MCF 10A (cell line): ENCODE measurements around the gene ORC3. TPM values are rescaled to one million over a fixed set of nuclear protein-coding genes. Genes with fewer than 3 reads are reported as not detected.

Experiments
- BruUV-seq: library from RNA; stranded (reverse); fragments of 400-500 nt; replicated peaks from 2 replicates; lab custom pipeline; 2021; lab: Mats Ljungman, UMichigan
- CTCF ChIA-PET: fragments of 300-600 bp; sonication (Branson Sonifier 250); formaldehyde crosslinking; extraction: SDS; loops from one replicate; lab custom pipeline; 2021; ENCODE audit warnings: antibody characterized with exemption, inconsistent platforms; lab: Yijun Ruan, JAX
- POLR2A ChIA-PET: fragments of 300-600, 350-650 bp; sonication (Branson Sonifier 250); formaldehyde crosslinking; extraction: SDS; loops from one replicate; lab custom pipeline; 2020; ENCODE audit warnings: antibody characterized with exemption, inconsistent platforms; lab: Yijun Ruan, JAX
- DNase-seq: peaks from one replicate; pipeline ENCODE4 v3.0.0-alpha.2; 2018; ENCODE audit not compliant: unreplicated experiment
- H3K27ac Mint-ChIP-seq: one replicate; pipeline ENCODE4 v1.8.0; 2022; ENCODE audit warnings: mild to moderate bottlenecking, low read depth, mixed read lengths; ENCODE audit not compliant: unreplicated experiment
- H3K27me3 Mint-ChIP-seq: one replicate; pipeline ENCODE4 v1.8.0; 2022; ENCODE audit warnings: mixed read lengths; ENCODE audit not compliant: insufficient read depth, unreplicated experiment
- H3K36me3 Mint-ChIP-seq: one replicate; pipeline ENCODE4 v1.8.0; 2022; ENCODE audit warnings: mild to moderate bottlenecking, moderate library complexity, mixed read lengths; ENCODE audit not compliant: insufficient read depth, unreplicated experiment
- H3K4me1 Mint-ChIP-seq: one replicate; pipeline ENCODE4 v1.8.0; 2022; ENCODE audit warnings: mixed read lengths; ENCODE audit not compliant: insufficient read depth, unreplicated experiment
- H3K4me3 Mint-ChIP-seq: one replicate; pipeline ENCODE4 v1.8.0; 2022; ENCODE audit warnings: mild to moderate bottlenecking, moderate library complexity, mixed read lengths; ENCODE audit not compliant: unreplicated experiment
- H3K9me3 Mint-ChIP-seq: one replicate; pipeline ENCODE4 v1.8.0; 2022; ENCODE audit warnings: mixed read lengths; ENCODE audit not compliant: unreplicated experiment
- CTCF ChIP-seq: fragments of 200-600 bp; IDR thresholded peaks from one replicate; pipeline ENCODE4 v1.8.0; 2022; ENCODE audit warnings: antibody characterized with exemption, mild to moderate bottlenecking; ENCODE audit not compliant: unreplicated experiment
- intact Hi-C: fragments of 100-400 bp; cut with micrococcal nuclease; formaldehyde crosslinking; loops from 2 replicates; pipeline ENCODE4 v1.14.1; 2022
- total RNA-seq: library from RNA; stranded (reverse); gene quantifications from 2 replicates; pipeline ENCODE4 v1.2.3, GENCODE V29; 2022

The ORC3 gene
- total RNA-seq, 1 experiment from 2014 or later = 21.1 TPM

- no peaks in the 10 kb centered on the region for H3K27me3 Mint-ChIP-seq
- BruUV-seq = no TSS peak
- no peak overlapping the region for H3K27ac Mint-ChIP-seq
- no peak for TF ChIP-seq CTCF
- ChIA-PET POLR2A (no interaction called here), CTCF (interaction anchor here (0.6 to 1.1 kb wide), 2 partner anchors 17 to 163 kb away, joined by 3 to 4 read pairs; no protein-coding TSS in a partner anchor)
- H3K4me1 Mint-ChIP-seq = no peaks in the 10 kb centered on the region
- DNase-seq = no peak
- intact Hi-C loops = no loop called here
- no peaks in the 10 kb centered on the region for H3K9me3 Mint-ChIP-seq
- H3K4me3 Mint-ChIP-seq = no peak overlapping the region
- peaks cover 72% of the 10 kb centered on the region for H3K36me3 Mint-ChIP-seq
Measured at GRCh38 chr6:87541744-87542143, 48.2 kb upstream of the ORC3 start.

GRCh38 chr6:87543696-87544473, 46.0 kb upstream of the ORC3 start:
- ChIA-PET CTCF (interaction anchor here (0.9 kb wide), 1 partner anchor 151 kb away, joined by 5 read pairs; no protein-coding TSS in a partner anchor), POLR2A (interaction anchor here (1.1 kb wide), 1 partner anchor 39 kb away, joined by 3 read pairs; no protein-coding TSS in a partner anchor)
- intact Hi-C loops = no loop called here
- Mint-ChIP-seq H3K27me3 (no peaks in the 10 kb centered on the region), H3K36me3 (peaks cover 71% of the 10 kb centered on the region), H3K4me3 (no peak overlapping the region), H3K4me1 (no peaks in the 10 kb centered on the region), H3K9me3 (no peaks in the 10 kb centered on the region), H3K27ac (no peak overlapping the region)
- no peak for TF ChIP-seq CTCF
- no TSS peak for BruUV-seq
- no peak for DNase-seq

GRCh38 chr6:87544474-87544735, 45.5 kb upstream of the ORC3 start:
- no peak for DNase-seq
- Mint-ChIP-seq H3K27me3 (no peaks in the 10 kb centered on the region), H3K9me3 (no peaks in the 10 kb centered on the region), H3K27ac (no peak overlapping the region), H3K4me3 (no peak overlapping the region), H3K36me3 (peaks cover 73% of the 10 kb centered on the region), H3K4me1 (no peaks in the 10 kb centered on the region)
- ChIA-PET POLR2A (interaction anchor here (1.1 kb wide), 1 partner anchor 38 kb away, joined by 3 read pairs; no protein-coding TSS in a partner anchor), CTCF (interaction anchor here (0.9 kb wide), 1 partner anchor 152 kb away, joined by 5 read pairs; no protein-coding TSS in a partner anchor)
- BruUV-seq = no TSS peak
- TF ChIP-seq CTCF = no peak
- intact Hi-C loops = no loop called here

GRCh38 chr6:87551799-87552198, 38.1 kb upstream of the ORC3 start:
- no peak for DNase-seq
- intact Hi-C loops = no loop called here
- no peaks in the 10 kb centered on the region for H3K9me3 Mint-ChIP-seq
- H3K4me1 Mint-ChIP-seq = no peaks in the 10 kb centered on the region
- no peaks in the 10 kb centered on the region for H3K27me3 Mint-ChIP-seq
- POLR2A ChIA-PET = interaction anchor here (0.9 kb wide), 1 partner anchor 13 kb away, joined by 3 read pairs; no protein-coding TSS in a partner anchor
- no peak overlapping the region for H3K27ac Mint-ChIP-seq
- peaks cover 72% of the 10 kb centered on the region for H3K36me3 Mint-ChIP-seq
- TF ChIP-seq CTCF = no peak
- H3K4me3 Mint-ChIP-seq = no peak overlapping the region
- BruUV-seq = no TSS peak
- CTCF ChIA-PET = interaction anchor here (1.2 kb wide), 1 partner anchor 12 kb away, joined by 3 read pairs; no protein-coding TSS in a partner anchor
